Measurements from ENCODE around the gene ZNF330.

The ZNF330 gene

GRCh38 chr4:141238186-141238585, 17.5 kb downstream of the ZNF330 start:
- no peak for DNase-seq

DNA sequence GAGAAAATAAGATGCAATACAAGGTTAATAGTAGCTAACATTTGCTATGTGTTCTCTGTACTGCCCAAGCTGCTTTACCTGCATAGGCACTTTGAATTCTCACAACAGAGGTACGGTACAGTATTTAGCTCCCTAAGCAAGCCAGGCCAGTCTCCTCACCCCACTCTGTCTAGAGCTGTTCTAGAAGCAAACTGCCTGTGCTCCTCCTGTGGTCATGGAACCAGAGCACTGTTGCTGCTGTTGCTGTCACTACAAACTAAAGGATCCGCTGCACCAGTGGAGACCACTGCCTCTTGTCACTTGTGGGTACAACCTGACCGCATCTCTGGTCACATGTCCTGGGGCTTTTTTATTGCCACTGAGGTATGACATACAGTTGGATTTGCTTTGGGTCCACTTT, 19.6 kb downstream of the ZNF330 start:
- no peak for DNase-seq

- no peak for DNase-seq
Observed at GRCh38 chr4:141240671-141241070, 20.0 kb downstream of the ZNF330 start.

GRCh38 chr4:141241986-141242385, 21.3 kb downstream of the ZNF330 start:
- no peak for DNase-seq

GRCh38 chr4:141244419-141244818, 23.7 kb downstream of the ZNF330 start:
- no peak for DNase-seq

- no peak for DNase-seq
Observed at GRCh38 chr4:141246243-141246642, 25.5 kb downstream of the ZNF330 start.

DNA sequence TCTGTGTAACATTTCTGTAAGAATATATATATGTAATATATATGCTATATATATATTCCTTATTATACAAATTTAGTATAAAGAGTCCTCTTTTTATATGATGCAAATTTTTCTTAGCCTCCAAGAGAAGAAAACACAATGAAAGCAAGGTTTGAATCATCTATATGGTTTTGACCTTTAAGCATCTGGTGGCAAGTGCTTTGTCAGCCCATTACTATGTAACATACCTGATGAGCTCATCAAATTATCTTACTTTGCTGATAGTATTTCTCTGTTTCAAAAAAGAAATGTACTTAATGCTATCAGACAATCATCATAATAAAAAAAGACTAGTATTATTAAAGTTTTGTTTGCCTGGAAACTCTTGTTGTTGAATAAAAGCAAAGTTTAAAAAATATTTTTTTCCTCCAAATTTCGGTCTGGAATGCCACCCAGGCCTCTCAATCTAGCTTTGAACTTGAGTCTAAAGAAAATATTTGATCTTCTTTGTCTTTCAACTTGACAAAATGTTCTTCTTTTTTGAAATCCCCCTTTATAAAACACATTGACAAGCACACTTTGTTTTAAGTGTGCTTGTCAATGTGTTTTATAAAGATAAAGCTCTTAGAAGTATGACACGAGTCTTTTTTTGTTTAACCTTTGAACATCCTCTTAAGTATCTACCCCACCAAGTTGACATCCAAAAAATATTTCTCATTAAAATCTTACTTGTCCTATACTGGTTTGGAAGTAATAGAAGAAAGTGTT, 26.2 kb downstream of the ZNF330 start:
- no peak for DNase-seq

GRCh38 chr4:141247430-141247780, 26.7 kb downstream of the ZNF330 start:
- no peak for DNase-seq

DNA sequence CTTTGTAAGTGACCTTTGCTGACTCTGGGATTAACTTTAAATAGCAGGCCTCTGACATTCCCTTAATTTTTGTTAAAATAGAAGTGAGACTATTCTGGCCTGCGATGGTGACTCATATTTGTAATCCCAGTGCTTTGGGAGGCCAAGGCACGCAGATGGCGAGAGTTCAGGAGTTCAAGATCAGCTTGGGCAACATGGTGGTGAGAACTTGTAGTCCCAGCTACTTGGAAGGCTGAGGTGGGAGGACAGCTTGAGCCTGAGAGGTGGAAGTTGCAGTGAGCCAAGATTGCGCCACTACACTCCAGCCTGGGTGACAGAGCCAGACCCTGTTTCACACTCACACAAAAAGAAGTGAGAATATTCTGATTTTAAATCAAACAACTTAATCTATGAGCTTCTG, 27.3 kb downstream of the ZNF330 start:
- DNase-seq: no peak

DNA sequence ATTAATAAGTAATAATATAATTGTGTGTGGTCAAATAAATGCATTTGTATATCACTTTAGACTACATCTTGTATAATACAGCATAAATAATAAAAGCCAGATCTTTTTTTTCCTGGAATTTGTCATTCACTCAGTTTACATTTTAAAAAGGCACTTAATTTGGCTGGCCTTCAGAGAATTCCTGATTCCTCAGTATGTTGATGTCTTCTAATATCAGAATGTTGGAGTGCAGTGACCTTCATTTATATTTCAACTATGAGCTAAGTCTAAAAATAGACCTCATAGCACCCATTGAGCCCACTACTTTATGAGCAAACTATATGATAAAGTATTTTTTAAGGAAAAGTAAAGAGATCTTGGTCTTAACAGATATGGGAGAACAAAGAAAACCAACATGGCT, 27.8 kb downstream of the ZNF330 start:
- no peak for DNase-seq

GRCh38 chr4:141254326-141254725, 33.6 kb downstream of the ZNF330 start:
- no peak for DNase-seq

DNA sequence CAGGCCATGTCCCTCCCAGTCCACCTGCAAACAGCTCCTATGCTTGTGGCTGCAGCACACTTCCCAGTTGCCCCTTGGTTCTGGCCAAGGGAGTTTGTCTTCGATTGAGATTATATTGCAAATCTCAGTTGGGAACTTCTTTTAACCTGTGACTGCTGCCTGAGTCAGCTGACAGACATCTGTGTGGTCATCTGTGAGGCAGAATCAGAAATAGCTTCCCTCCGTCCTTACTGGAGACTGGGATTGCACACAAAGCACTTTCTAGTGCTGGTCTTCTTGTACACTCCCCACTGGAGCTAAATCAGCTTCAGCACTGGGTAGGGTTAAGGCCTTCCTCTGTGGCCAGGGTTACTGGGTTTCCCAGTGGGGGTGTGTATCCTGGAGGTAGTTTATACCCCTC, 34.3 kb downstream of the ZNF330 start:
- DNase-seq: no peak

DNA sequence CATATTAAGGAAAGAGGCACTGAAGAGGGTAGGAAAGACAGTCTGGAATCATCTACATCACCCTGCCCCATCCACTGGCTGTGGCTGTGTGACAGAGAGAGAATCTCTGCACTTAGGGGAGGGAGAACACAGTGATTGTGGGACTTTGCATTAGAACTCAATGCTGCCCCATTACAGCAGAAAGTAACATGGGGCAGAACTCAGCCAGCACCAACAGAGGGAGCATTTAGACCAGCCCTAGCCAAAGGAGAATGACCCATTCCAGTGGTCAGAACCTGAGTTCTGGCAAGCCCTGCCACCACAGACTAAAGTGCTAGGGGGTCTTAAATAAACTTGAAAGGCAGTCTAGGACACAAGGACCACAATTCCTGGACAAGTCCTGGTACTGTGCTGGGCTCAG, 37.9 kb downstream of the ZNF330 start:
- DNase-seq: no peak

- DNase-seq: no peak
Observed at GRCh38 chr4:141275834-141276233, 55.1 kb downstream of the ZNF330 start.

- DNase-seq: no peak
Observed at GRCh38 chr4:141283152-141283551, 62.5 kb downstream of the ZNF330 start.

DNA sequence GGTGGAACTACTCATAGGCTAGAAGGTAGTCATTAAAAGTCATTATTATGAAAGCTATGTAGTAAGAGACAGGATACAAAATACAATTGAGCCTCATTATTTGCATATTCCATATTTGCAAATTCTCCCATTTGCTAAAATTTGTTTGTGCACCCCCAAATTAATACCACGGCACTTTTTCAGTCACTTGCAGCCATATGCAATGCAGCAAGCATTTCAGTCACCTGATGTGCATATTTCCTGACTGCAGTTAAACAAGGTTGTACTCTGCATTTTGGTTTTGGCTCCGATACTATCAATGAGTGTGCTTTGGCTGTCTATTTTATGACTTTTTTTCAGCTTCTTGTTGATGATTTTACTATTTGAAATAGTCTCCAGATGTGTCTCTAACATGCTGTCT, 62.9 kb downstream of the ZNF330 start:
- DNase-seq: no peak
